NCI-H128 (cell line): ENCODE results near the gene RHBDD1.

Experiments
- DNase-seq: peaks from one replicate; lab custom pipeline; 2025; ENCODE audit not compliant: unreplicated experiment; lab: John Stamatoyannopoulos, UW

RHBDD1 gene

DNA sequence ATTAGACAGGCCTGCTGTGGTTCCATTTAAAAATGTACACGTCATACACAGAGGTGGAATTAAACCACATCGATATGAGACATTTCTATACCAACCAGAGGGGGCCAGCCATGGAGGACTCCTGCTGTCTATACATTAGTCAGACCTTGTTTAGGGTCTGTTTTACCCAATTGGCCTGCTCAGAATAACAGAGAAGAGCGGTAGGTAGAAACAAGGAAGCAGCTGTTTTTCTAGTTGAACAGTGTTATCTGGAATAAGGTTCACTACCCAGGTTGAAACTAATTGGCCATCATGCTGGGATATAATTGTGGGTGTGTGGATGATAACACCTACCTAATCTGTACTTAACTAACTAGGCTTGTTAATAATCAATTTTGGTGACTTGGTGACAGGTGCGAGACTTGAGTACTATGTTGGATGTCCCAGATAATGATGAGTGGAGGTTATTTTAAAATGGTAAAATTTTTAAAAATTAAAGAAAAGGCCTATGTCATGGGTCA is 47.5 kb downstream of the RHBDD1 start:
- no peak for DNase-seq

DNA sequence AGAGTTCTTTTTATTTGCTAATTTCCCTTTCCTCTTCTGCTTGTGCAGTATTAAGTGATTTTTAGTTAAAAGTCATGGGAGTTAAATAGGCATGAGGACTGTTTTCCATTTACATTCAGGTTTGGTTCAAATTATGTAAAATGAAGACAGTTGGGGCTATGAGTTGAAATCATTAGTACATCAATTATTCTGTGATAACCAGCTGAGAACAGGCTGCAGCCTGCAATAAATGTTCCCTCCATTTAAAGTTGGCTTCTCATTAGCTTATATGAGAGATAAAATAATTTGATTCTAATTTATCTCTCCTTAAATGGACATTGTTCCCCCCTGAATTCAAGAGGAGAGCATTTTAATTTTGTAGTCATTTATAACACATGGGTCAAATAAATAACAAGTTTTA is 48.3 kb downstream of the RHBDD1 start:
- DNase-seq, result no peak

DNA sequence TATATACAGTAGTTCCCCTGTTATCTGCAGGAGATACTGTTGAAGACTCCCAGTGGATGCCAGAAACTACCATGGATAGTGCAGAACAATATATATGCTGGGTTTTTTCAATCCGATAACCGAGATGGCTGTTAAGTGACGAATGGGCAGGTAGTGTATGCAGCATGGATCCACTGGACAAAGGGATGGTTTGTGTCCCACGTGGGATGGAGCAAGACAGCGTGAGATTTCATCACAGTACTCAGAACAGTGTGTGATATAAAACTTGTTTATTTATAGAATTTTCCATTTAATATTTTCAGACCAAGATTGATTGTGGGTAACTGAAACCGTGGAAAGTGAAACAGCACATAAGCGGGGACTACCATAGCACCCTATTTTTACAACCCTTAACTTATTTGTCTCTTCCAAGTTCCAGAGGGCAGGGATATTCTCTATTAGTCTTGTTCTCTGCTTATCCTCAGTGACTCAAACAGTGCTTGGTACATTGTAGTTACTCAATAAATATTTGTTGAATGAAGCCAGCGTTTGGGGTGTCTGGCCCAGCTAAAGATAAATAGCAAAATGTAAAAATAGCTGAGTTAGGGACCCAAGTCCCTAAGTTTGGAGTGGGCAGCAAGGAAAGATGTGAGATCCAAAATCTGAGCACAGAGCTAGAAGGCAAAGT is 50.0 kb downstream of the RHBDD1 start:
- no peak for DNase-seq

DNA sequence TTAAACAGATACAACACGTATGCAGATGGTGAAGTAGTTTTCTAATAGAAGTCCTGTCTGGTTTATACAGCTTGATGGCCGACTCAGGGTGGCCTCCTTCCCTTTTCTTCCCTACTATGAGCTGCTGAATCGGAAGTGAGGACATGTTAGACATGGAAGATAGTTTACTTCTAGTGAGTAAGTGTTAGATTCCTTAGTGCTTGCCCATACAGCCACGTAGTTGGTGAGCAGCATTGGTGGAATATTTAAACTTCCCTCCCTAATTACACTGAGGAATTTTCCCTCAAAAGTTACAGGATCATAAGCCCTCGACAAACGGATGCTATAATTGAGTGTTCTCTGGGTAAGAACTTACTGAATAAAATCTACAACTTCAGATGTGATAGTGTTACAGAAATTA is 52.1 kb downstream of the RHBDD1 start:
- no peak for DNase-seq

DNA sequence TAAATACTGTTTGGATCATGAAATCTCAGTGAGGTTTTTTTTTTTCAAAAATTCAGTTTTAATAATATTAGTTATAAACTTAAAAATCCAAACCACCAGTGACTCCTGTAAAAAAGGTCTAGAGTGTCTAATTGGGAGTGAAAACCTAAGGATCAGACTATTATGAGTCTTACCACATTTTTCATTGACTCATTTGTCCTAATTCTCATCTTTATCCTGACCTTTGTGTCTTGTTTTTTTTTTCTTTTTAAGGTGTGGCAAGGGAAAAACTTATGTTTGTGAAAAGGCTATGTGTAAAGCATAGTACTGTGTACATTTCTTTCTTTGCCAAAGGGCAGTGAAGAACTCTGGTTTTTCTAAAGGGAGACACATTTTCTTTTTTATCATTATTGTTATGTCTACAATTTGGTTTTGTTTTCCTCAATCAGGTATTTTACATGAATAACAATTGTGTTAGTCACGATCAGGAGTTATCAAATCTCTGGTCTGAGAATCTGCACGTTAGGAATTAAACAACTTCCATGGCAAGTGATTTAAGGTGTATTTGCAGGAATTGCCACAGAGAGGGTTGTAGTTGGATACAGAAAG is 52.6 kb downstream of the RHBDD1 start:
- no peak for DNase-seq

DNA sequence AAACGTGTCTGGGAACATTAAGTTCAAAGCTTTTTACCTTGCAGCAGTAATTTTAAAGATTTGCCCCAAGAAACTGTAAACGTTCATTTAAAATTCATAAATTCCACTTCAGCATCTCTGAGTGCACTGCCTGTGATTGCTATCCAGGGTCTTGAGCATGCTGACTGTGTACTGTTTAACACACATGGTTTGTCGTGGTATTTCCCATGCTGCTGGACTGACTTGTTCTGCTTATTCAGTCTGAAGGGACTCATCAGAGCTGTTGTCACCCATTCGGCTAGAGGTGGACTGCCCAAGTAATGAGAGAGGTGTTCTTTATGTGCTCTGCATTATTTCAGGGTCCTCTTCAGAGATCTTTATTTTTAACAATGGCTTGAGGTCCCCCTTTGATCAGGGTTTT is 53.1 kb downstream of the RHBDD1 start:
- no peak for DNase-seq

DNA sequence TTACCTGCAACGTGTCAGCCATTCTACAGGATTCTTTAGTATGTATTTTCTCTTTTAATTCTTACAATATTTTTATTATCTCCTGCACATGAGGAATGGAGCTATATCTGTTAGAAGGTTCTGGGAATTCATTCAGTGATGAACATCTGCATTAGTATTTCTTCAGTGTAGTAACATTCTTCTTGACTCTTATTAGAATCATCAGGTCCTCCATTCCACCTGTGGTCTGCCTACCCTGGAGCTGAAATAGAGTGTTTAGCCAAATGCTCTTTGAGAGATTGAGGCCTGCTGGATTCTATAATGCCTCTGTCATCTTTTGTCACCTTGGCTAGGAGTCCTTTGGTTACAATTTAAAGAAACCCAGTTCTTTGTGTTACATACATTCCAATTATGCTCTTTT is 54.4 kb downstream of the RHBDD1 start:
- no peak for DNase-seq

DNA sequence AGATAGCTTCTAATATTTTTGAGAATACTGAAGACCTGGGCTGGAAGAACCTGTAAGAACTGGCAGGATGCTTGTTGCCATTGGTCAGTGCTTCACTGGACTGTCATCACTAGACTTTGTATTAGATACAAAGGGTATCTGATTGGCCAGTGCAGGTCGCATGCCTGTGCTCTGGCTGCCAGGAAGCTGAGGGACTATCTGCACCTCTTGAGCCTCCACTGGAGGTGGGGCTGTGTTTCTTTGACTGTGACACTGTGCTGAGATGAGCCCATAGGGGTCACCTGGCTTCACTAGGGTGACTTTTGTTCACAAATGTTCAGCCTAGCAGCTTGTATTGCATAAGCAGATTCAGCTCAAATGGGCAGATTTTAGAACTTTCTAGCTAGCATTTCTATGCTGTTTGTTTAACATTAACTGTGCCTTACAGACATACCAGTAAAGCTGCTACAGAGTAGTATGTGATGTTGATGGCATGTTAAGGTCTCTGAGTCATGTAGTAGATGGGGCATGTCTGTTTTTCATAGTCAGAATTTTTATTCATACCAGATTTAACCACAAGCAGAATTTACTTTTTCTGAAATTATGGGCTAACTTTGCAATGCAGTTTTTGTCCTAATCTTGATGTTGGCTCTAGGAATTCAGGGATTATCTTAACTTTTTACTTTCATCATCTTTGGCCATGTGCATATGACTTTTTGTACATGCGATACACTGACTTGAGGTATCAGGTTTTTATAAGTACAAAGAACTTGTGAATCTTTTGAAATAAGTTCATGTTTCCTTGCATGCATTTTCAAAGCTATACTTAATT is 56.1 kb downstream of the RHBDD1 start:
- DNase-seq, result no peak

DNA sequence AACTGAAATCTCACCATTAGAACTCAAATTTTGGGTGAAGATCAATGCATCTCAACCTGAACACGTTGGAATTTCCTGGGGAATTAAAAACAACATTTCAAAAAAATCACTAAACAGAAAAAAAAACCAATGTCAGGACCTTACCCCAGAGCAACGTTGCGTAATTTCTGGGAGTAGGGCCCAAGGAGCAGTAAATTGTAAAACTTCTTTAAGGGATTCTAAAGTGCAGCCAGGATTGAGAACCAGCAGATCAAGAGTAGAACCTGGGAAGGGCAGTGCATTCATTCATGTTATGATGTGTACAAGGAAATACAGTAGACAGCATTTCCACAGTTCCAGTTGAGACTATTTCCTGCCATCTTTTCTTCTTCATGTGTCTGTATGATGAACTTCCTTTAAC is 56.9 kb downstream of the RHBDD1 start:
- no peak for DNase-seq

DNA sequence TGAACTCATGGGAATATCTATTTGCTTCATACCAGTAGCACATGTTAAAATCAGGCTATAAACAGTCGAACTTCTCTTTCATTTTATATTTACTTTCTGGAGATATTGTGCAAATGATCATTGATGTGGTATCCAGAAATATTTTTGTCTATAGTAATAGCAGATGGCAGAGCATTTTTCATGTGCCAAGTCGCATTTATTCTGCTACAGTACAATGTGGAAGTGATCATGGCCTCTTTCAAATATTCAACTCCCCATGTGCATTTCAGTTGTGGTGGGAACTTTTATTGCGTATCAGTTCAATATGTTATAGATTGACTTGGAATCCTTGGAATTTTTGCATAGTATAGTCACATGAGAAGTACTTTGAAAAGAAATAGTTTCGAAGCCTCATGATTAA is 57.4 kb downstream of the RHBDD1 start:
- no peak for DNase-seq

DNA sequence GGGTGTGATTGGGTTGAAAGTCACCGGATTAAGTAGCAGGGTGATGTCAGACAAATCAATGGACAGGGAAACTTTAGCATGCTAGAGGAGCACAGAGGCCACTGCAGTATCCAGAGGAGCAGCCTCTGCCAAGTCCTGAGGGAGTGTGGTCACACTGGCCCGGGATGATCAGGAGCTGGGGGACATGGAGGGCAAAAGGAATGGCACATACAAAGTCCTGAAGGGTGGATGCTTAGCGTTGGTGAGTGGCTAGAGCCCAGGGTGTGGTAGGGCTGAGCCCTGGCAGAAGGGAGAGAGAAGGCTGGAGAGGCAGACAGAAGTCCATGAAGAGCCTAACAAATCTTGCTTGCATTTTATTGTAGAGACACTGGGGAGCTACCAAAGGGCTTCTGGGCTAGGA is 58.9 kb downstream of the RHBDD1 start:
- no peak for DNase-seq

DNA sequence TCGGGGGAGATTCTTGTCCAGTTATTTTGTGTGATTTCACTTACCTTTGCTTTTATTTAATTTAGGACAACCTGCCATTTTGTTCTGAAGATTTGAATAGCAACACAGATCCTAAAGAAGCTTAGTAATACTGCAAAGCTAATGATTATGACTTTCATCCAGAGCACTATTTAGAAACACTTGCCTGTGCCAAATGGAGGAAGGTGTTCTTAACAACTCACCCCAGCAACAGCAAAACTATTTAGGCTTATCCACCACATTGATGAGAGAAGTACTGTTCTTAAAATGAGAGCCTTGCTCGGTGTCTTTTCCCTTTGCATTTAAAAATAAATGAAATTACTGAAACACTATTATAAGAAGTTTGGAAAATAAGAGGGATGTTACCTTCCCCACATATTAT is 59.7 kb downstream of the RHBDD1 start:
- no peak for DNase-seq

DNA sequence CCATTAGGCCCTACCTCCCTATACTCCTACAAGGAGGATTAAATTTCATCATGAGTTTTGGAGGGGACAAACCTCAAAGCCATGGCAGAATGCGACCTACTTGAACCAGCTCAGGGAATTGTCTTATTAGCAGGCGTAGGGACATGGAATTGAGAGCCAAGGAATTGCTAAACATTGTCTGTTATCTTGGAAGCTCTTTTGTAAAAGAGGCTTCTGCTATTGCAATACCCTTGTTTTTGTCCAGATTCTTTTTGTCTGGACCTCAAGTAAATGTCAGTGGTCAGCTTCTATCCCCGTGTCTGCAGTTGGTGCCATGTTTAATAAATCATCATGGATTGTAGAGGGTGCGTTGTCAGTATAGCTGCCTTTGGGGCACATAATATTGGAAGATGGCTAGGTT is 62.3 kb downstream of the RHBDD1 start:
- no peak for DNase-seq

DNA sequence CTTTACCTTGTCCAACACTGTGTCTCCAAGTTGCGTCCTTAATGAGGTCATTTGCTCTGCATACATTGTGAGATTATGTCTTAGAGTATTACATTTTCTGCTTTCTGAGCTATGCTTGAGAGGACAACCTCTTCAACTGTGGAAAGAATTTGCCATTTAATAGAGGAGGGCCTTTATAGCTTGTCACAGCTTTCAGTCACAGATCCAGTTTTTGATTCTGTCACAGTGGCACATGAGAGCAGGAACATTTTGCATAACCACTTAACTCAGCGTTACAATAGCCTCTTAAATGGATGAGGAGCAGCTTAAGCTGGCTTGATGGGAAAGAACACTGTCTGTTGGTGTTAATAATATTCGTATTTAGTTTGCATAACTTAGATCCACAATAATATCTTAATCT is 63.0 kb downstream of the RHBDD1 start:
- no peak for DNase-seq

DNA sequence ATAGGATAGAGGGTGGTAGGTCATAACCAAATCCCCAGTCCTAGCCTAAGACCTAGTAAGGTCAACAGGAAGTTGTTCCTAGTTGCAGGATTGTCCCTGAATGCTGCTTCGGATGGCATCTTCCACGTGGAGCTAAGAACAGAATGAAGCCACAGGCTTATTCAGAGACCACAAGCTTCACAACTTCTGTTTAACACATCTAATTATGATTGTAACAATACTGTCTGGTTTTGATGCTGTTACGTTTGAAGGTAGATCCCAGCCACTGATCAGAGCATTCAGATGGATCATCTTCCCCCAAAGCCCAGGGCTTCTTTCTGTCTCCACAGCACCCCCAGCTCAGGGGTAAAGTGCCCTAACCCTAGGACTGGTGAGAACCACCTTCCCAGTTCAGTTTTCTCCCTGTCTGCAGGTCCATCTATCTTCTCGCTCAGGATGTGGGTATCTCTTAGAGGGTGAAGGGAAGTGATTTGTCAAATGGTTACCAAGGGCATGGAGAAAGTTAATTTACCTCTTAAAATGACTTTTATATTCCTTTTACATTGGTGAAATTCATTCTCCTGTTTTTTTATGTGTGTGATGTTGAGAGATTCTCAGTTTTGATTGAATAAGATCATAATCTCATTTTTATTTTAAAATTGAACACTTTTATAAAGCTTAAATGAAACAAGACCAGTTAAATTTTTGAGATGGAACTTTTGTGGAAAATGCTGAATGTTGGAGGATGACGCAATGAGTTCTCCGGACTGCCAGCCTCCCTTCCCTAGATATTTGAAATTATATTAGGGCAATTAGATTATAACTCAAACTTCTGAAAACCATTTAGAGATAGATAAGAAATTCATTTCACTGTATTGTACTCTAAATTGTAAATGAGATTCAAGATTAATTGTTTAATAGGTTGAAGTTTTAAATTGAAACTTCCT is 66.5 kb downstream of the RHBDD1 start:
- no peak for DNase-seq

DNA sequence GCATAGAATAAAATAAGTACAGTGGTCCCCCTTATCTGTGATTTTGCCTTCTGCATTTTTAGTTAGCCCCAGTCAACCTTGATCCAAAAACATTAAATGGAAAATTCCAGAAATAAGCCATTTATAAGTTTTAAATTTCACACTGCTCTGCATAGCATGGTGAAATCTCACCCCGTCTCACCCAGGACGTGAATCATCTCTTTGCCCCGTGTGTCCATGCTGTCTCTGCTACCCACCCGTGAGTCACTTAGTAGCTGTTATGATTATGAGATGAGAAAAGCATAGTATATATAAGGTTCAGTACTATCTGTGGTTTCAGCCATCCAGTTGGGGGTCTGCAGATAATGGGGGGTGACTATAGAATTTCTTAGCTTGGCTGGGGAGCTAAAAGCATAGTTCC is 67.3 kb downstream of the RHBDD1 start:
- no peak for DNase-seq

DNA sequence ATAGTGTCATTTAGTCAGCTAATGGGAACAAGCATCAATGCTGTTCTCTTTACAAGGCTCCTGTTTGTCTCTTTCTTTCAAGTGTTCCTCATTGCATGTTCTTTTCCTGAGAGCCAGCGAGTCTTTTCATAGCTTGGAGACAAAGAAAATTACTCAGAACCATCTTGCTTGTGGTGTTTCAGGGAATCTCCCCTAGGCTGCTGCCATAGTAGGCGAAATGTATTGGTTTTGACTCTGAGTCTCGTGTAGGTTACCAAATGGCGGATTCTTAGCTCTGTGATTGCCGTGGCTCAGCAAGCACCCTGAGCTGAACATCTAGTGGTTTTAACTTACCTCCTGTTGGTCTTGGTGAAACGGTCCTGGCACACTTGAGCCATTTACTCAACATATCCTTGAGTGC is 68.7 kb downstream of the RHBDD1 start:
- no peak for DNase-seq

DNA sequence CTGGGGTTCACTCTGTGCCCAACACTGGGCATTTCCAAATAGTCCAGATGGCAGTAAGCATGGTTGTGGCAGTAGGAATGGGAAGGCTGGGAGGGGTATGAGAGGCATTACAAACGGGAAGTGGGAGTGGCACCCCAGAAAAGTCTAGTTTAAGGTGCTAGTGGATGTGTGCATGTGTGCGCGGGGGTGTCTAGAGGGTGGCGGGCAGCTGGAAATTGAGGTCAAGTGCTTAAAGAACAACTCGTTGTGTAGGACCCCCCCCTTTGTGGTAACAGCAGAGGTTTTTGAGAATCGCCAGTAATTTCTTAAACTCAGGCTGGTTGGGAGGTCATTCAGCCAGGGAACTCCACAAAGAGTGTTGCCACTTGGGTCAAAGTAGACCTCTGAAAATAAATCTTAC is 69.9 kb downstream of the RHBDD1 start:
- DNase-seq, result no peak

DNA sequence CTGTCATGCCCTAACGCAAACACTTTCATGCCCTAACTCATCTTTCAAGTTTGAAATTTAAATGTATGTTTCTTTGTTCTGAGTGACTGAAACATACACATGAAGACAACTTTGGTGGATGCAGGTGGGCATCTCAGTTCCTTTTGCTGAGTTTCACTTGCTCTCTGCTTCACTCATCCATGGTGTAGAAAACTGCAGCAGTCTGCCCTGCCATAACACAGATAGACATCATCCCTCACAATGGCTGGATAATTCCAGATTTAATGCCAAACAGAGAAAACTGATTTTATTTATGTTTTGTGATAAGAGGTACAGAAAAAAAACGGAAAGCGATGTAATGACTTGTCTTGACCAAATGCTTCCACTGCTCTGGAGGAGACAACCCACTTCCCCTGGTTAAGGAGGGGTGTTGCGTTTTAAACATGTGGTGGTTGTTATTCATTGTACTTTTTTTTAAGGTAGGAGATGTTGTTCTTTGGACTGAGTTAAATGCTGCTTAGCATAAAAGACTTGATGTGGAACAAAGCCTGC is 70.4 kb downstream of the RHBDD1 start:
- no peak for DNase-seq

DNA sequence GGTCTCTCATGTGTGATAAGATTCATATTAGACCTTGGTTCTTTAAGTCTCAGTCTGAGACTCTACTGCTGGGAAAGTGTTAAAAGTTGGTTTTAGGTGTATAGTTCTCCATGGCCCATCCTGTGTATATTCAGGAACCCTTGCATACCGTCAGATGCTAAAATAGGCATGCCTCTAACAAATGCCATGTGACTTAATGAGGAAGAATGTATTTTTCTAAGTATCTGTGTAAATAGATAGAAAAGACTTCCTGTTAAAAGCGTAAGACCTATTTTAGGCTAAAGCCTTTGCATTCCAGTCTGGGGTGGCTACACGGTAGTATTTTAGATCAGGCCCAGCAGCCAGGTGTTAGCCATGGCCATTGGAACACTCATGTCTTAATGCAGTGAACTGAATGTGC is 73.3 kb downstream of the RHBDD1 start:
- DNase-seq, result no peak

DNA sequence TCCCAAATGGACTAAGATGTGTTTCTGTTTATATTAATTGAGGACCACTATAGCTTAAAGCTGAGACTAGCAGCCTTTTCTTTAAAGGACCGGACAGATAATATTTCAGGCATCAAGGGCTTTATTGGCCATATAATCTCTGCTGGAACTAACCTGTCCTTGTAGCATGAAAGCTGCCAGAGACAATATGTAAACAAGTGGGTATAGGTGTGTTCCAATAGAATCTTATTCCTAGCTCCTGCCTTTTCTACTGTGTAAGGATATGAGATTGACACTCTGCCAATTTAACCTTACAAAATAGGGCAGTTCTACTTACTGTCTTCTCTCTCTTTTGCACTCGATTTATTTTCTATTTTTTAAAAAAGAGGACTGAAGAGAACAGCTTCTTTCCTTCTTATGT is 74.0 kb downstream of the RHBDD1 start:
- DNase-seq, result no peak
